Measurements from ENCODE around the gene PRMT2. TPM values are rescaled to one million over a fixed set of nuclear protein-coding genes. Genes with fewer than 3 reads are reported as not detected.

PRMT2 gene
- total and polyA plus RNA-seq, 8 donors, result 91.7 to 153 (median 141) TPM

DNA sequence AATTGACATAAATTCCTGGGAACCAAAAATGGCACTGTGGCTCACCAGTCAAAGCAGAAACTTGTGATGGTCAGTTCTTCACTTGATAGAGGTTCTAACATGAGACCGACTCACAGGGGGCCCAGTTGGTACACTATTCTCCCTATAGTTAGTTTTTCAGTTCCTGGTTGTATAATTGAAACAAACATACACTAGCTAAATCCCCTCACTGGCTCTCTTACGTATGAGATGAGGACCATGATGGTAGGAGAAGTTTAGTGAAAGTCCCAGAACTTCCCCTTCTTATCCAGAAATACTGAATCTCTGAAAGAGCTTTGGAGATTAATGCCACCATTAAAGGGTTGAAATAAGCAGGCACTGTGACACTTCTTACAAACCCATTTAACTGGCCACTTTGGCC, 27.8 kb upstream of the PRMT2 start:
- TF ChIP-seq, protein P1, sequence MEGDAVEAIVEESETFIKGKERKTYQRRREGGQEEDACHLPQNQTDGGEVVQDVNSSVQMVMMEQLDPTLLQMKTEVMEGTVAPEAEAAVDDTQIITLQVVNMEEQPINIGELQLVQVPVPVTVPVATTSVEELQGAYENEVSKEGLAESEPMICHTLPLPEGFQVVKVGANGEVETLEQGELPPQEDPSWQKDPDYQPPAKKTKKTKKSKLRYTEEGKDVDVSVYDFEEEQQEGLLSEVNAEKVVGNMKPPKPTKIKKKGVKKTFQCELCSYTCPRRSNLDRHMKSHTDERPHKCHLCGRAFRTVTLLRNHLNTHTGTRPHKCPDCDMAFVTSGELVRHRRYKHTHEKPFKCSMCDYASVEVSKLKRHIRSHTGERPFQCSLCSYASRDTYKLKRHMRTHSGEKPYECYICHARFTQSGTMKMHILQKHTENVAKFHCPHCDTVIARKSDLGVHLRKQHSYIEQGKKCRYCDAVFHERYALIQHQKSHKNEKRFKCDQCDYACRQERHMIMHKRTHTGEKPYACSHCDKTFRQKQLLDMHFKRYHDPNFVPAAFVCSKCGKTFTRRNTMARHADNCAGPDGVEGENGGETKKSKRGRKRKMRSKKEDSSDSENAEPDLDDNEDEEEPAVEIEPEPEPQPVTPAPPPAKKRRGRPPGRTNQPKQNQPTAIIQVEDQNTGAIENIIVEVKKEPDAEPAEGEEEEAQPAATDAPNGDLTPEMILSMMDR (IDR thresholded peaks at IDR 0.05), result no peak
- H3K27ac ChIP-seq, result no peak overlapping the region
- H3K27me3 ChIP-seq, result no peaks in the 10 kb centered on the region
- H3K4me3 ChIP-seq, result no peak overlapping the region
- peaks cover 0 to 5% of the 10 kb centered on the region in 2 donors for H3K9me3 ChIP-seq
- H3K4me1 ChIP-seq, result peaks cover 0 to 22% of the 10 kb centered on the region in 2 donors
- intact Hi-C loops (cut with DNase I), result no loop called here
- no peak for ATAC-seq
- no peaks in the 10 kb centered on the region for H3K36me3 ChIP-seq
- no peak for DNase-seq

DNA sequence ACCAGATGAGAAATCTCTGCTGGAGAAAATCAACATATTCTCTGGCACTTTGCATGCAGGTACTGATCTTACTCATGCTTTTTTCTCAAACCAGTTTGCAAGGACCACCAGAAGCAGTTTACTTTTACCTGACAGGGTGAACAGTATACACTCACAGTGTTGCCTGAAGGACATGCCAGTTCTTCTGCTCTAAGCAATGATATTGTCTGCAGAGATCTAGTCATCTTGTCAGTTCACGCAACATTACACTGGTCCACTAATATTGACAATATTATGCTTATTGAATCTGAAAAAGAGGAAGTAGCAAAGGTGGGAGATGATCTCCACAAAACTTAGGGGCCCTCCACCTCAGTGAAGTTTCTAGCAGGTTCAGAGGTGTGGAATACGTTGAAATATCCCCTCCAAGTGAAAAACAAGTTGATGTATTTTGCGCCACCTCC, 26.8 kb upstream of the PRMT2 start:
- peaks cover 0 to 5% of the 10 kb centered on the region in 2 donors for H3K9me3 ChIP-seq
- no peak for DNase-seq
- ATAC-seq, result no peak
- intact Hi-C loops (cut with DNase I), result no loop called here
- no peaks in the 10 kb centered on the region for H3K27me3 ChIP-seq
- no peak overlapping the region for H3K4me3 ChIP-seq
- no peaks in the 10 kb centered on the region for H3K36me3 ChIP-seq
- TF ChIP-seq, protein P1 (IDR thresholded peaks at IDR 0.05), result no peak
- H3K4me1 ChIP-seq, result peaks cover 0 to 22% of the 10 kb centered on the region in 2 donors
- no peak overlapping the region for H3K27ac ChIP-seq

DNA sequence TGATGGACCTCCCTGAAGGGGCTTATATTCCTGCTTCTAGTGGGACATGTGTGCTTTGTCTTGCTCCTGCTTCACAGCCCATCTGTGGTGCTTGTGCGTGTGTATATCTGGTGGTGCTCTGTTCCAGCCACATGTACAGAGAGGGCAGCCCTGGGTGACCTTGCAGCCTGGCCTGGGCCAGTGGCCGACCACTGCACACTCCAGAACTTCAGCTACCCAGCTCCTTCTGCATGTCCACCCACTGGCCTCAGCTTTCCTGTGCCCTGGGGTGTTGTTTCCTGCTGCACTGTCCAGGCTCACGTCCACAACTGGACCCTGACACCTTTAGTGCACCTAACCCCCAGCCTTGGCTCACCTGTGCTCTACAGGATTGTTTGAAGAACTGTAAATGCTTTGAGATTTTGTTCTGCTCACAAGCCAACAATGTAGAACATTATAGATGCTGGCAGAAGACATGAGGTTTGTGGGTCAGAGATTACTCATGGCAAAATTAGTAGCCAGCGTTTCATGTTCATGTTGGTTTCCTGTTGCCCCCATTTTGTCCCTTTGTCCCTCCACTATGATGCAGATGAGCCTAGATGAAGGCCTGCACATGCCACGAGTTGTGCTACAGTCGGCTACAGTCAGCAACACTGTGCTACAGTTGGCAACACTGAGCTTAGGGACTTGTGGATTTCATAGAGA, 25.3 kb upstream of the PRMT2 start:
- ATAC-seq (no peak), DNase-seq (no peak)
- no peak overlapping the region for H3K4me3 ChIP-seq
- H3K36me3 ChIP-seq, result no peaks in the 10 kb centered on the region
- H3K9me3 ChIP-seq, result peaks cover 0 to 5% of the 10 kb centered on the region in 2 donors
- intact Hi-C loops (cut with DNase I), result no loop called here
- H3K27ac ChIP-seq, result no peak overlapping the region
- no peaks in the 10 kb centered on the region for H3K27me3 ChIP-seq
- TF ChIP-seq, protein P1 (IDR thresholded peaks at IDR 0.05), result no peak
- H3K4me1 ChIP-seq, result peaks cover 0 to 15% of the 10 kb centered on the region in 2 donors

DNA sequence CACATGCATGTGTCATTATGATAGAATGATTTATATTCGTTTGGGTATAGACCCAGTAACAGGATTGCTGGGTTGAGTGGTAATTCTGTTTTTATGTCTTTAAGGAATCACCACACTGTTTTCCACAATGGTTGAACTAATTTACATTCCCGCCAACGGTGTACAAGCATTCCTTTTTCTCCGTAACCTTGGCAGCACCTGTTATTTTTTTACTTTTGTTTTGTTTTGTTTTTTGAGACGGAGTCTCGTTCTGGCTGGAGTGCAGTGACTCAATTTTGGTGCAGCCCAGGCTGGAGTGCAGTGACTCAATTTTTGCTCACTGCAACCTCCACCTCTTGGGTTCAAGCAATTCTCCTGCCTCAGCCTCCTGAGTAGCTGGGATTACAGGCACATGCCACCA, 22.1 kb upstream of the PRMT2 start:
- no peaks in the 10 kb centered on the region for H3K27me3 ChIP-seq
- H3K4me3 ChIP-seq, result no peak overlapping the region
- no peaks in the 10 kb centered on the region for H3K36me3 ChIP-seq
- DNase-seq (no peak), ATAC-seq (no peak)
- TF ChIP-seq, protein P1 (IDR thresholded peaks at IDR 0.05), result no peak
- H3K27ac ChIP-seq, result no peak overlapping the region
- H3K4me1 ChIP-seq, result no peaks in the 10 kb centered on the region
- intact Hi-C loops (cut with DNase I), result no loop called here
- H3K9me3 ChIP-seq, result peaks cover 0 to 5% of the 10 kb centered on the region in 2 donors

DNA sequence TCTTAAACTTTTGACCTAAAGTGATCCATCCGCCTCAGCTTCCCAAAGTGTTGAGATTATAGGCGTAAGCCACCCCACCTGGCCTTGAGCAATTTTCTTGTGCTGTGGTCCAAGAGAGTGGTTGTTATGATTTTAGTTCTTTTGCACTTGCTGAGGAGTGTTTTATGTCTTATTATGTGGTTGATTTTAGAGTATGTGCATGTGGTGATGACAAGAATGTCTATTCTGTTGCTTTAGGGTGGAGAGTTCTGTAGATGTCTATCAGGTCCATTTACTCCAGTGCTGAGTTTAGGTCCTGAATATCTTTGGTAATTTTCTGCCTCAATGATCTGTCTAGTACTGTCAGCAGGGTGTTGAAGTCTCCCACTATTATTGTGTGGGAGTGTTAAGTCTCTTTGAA, 19.4 kb upstream of the PRMT2 start:
- intact Hi-C loops (cut with DNase I), result no loop called here
- no peaks in the 10 kb centered on the region for H3K36me3 ChIP-seq
- H3K27ac ChIP-seq, result no peak overlapping the region
- ATAC-seq (no peak), DNase-seq (no peak)
- H3K4me1 ChIP-seq, result no peaks in the 10 kb centered on the region
- peaks cover 0 to under 1% of the 10 kb centered on the region in 2 donors for H3K9me3 ChIP-seq
- no peak overlapping the region for H3K4me3 ChIP-seq
- no peaks in the 10 kb centered on the region for H3K27me3 ChIP-seq
- TF ChIP-seq, protein P1 (IDR thresholded peaks at IDR 0.05), result no peak

Measured in left lung (tissue), 10 donors.